Forelimb muscle (tissue), 1 donor: ENCODE measurements around the gene TMEM143. TPM values are rescaled to one million over a fixed set of nuclear protein-coding genes. Genes with fewer than 3 reads are reported as not detected.
"Not testable (repeated sequence)": the region's sequence is repeated elsewhere in the genome, so short reads cannot be mapped to it uniquely, and the experiment has no call there.

Source experiments
- DNase-seq: peaks from one replicate; pipeline ENCODE4 v3.0.0-alpha.2; 2013; ENCODE audit warnings: low read depth
- polyA plus RNA-seq: library from polyadenylated mRNA; unstranded; fragments of 120-200 nt; gene quantifications from one replicate; pipeline ENCODE4 v1.2.1, GENCODE V29; 2013; ENCODE audit not compliant: insufficient read length

The TMEM143 gene
- polyA plus RNA-seq, 1 donor: 18.6 TPM

DNA sequence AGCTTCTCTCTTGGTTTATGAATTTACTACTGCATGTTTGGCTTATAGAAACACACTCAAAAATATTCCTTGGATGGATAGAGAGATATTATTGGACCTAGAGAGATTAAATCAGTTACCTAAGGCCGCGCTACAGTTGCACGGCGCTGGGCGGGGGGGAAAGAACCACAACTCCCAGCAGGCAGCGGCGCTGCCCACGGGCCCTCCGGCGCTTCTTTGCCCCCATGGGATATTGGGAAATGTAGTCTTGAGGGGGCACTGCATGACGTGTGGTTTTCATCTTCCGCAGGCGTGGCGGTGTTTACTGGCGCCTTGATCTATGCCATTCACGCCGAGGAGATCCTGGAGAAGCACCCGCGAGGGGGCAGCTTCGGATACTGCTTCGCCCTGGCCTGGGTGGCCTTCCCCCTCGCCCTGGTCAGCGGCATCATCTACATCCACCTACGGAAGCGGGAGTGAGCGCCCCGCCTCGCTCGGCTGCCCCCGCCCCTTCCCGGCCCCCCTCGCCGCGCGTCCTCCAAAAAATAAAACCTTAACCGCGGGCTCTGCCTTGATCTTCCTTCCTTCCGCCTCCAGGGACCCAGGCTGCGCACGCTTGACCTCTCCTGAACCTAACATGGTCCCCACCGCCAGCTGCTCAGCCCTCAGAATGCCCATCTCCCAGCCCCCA, 33.6 kb downstream of the TMEM143 start:
- no peak for DNase-seq

DNA sequence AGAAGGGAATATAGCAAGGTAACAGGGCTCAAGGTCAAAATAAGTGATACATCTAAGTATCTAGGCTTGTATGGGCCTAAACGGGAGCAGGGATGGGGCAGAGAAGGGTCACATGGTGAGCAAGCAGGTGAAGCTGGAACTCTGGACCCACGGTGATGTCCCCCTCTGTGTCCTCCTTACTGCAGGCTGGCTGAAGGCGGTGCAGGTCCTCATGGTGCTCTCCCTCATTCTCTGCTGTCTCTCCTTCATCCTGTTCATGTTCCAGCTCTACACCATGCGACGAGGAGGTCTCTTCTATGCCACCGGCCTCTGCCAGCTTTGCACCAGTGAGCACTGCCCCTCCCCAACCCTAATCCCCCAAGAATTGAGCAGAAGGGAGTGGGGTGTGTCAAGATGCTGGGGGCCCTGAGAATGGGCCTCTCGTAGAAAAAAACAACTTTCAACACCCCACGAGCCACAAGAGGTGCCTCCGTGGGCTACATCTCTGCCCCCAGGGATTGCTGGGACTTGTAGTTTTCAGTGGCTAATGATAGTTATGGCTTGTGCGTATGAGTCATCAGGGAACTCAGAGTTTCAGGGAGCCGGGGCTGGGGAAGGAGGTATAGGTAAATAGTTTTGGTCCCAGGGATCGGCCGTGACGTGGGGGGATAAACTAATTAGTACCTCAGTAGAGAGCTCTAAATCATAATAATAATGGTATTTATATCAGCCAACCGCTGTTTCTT, 34.4 kb downstream of the TMEM143 start:
- DNase-seq: no peak

DNA sequence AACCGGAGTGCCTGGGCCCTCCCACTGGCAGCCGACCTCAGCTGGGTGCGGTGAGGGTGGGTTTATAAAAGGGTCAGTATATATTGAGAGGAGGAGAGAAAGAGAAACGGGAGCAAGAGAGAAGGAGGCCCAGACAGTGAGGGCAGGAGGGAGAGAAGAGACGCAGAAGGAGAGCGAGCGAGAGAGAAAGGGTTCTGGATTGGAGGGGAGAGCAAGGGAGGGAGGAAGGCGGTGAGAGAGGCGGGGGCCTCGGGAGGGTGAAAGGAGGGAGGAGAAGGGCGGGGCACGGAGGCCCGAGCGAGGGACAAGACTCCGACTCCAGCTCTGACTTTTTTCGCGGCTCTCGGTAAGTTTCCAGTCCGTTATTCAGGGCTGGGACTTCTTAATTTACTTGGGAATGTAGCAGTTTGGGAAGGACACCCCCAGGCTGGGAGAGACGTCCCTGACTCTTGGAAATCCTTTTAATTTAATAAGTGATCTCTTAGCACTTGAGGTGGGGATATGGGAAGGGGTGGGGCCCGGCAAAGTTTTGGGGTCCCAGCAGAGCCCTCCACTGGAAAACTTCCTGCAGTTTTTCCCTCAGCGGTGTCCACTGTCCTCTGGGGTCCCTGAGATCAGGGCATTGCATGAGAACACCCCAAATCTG, 38.4 kb downstream of the TMEM143 start, which contains the start of gene EMP3:
Gene EMP3, plus strand, starts transcription at position 288 of the 646 bp plus-strand sequence. CDS start 1,293 bp downstream, outside the sequence.
- peak; percentile 83 for DNase-seq

DNA sequence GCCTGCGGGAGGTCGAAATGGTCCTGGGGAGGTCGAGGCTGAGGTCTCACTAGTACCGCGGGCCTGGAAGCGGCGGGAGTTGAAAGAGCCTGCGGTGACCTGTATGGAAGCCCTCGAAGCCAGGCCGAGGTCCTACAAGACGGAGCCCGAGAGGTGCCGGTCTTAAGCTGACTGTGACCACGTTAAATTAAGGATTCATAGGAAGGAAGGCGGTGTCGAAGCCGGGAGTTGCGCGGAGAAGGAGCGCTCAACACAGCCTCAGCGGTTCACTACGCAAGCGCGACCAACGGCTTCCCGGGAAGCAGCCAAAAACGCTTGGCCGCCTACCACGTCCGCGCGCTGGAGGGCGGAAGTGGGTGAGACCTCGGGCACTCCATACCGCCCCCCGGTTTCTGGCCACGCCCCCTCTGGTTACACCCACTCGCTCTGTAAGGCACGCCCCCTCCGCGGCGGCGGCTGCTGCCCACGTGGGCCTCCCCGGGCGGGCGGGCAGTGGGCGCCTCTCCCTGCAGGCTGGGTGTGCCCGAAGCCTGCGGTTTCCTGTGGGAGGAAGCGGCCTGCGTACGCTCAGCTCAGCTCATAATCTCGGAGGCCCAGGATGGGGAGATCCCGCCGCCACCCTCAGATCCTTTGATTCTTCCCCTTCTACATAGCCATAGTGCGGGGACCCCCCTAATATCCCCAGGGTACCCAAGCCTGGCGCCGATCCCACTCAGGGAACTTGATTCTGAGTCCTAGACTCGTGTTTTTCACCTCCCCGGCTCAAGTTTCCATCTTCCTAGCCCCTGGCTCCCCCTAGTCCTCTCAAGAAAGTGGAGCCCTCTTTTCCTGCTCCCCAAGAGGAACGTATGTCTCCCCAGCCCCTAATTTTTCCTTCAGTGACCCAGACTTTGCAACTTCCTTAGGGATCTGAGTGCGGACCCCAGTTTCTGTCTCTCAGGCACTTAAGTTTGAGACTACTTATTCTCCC, 41.8 kb downstream of the TMEM143 start:
- peak; percentile 84 for DNase-seq

DNA sequence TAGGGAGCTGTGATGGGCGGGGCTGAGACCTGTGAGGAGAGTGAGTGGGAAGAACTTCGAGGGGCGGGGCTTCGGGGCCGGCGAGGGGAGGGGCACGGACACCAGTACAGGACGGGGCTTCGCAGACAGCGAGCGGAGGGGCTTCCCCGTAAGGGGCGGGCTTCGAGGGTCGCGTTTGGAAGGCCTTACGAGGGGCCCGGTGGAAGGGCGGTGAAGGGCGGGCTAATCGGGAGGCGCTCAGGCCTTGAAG, 42.4 kb downstream of the TMEM143 start:
- DNase-seq: no peak

DNA sequence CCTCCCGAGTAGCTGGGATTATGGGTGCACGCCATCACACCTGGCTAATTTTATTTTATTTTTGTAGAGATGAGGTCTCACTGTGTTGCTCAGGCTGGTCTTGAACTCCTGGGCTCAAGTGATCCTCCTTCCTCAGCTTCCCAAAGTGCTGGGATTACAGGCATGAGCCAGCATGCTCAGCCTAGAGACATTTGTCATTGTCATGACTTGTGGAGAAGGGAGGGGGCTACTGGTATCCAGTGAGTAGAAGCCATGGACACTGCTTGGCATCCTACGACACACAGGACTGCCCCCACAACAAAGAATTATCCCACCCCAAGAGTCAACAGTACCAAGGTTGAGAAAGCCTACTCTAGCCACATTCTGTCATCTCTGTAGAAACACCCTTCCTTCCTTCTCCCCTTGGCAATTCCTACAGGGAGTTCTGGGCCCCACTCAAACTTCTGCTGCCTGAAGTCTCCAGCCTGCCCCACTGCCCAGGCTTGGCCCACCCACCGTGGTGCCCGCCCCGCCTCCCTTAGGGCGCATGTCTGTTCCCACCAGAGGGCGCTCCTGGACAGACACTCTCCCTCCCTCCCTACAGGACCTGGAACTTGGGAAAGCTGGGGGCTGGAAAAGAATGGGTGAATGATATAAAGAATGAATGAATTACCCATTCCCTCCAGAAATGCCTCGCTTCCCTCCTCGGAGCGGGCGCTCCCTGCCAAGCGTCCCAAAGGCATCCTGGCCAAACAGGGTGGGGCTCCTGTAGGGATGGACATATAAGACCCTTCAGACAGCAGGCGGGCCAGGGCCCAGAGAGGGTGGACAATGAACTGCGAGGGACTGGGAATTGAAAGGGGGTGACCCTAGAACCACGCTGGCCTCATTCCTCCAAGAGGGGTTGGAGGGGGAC, 43.8 kb downstream of the TMEM143 start:
- no peak for DNase-seq

DNA sequence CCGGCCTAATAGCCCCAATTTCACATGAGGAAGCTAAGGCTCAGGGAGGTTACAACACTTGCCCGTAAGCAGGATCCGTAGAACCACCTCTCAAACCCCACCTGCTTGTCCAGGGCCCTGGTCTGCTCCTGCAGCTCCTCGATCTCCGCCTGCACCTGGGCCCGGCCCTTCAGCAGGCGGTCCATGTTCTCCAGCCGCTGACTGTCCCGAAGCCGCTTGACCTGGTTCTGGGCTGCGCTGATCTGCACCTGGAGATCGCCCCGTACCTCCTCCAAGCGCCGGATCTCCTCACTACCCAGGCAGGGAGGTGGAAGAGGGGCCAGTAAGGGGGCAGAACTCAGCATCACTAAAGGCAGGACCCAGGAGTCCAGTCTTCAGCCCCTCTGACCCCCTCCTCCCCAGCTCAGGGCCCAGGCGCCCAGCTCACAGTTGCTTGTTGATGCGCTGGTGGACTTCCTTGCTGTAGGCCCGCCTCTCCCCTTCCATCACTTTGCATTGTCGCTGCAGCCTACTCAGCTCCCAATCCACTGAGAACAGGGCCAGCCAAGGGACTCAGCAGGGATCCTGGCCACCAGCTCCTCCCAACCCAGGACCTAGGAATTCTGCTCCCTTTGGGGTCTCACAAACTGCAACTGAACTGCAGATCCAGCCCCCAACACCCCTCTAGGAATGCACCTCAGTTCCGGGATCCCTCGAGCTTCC, 45.3 kb downstream of the TMEM143 start:
- no peak for DNase-seq

DNA sequence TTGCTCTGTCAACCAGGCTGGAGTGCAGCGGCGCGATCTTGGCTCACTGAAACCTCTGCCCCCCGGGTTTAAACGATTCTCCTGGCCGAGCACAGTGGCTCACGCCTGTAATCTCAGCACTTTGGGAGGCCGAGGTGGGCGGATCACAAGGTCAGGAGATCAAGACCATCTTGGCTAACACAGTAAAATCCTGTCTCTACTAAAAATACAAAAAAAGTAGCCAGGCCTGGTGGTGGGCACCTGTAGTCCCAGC, 46.1 kb downstream of the TMEM143 start:
- not testable (repeated sequence) for DNase-seq

DNA sequence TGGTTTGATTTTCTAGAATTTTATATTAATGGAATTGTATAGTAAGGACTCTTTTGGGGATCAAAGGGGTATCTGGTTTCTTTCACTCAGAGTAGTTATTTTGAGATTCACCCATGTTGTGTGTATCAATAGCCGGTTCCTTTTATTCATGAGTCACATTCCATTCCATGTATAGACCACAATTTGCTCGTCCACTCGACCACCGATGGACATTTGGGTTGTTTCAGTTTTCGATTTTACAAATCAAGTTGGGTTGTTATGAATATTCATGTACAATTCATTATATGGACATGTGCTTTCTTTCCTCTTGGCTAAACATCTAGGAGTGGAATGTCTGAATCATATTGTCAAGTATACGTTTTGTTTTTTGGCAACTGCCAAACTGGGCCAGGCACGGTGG, 48.0 kb downstream of the TMEM143 start:
- no peak for DNase-seq

DNA sequence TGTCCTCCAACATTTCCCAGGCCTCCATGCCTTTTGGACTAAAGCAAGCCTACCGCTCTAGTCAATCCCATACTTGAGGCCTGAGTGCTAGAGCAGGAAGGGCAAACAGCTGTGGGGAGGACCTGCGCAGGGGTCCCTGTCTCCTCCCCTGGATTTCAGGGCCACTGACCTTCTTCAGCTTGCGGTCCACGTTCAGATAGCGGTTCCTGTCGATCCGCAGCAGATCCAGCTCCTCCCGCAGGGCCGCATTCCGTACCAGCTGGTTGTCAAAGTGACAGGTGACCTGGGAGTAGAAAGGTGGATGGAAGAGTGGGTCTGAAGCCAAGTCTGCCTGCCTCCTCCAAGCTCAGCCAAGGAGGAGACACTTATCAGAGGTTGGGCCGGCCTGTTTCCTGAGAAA, 52.4 kb downstream of the TMEM143 start:
- DNase-seq: no peak

DNA sequence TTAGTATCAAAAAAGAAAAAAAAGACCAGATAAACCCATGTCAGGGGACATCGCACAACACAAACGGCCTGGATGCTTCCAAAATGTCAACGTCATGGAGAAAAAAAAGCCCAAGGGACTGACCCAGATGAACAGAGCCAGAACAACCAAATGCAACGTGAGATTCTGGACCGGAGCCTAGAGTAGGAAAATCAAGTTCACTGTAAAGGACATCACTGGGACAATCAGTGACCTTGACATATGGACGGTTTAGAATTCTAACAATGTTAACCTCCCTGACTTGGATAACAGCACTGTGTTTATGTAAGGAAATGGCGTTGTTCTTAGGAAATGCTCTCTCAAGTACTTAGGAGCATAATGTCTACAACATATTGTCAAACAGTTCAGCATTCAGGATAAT, 53.5 kb downstream of the TMEM143 start:
- DNase-seq: no peak

DNA sequence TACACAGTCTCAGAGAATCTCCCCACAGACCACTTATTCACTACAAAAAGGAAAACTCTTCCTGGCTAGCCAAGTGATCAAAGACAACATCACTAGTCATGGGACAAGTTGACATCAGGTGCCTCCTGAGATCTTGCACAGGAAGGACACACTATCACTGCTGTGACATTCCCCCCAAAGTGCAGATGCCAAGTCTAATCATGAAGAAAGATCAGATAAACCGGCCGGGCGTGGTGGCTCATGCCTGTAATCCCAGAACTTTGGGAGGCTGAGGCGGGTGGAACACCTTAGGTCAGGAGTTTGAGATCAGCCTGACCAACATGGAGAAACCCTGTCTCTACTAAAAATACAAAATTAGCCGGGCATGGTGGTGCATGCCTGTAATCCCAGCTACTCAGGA, 54.0 kb downstream of the TMEM143 start:
- not testable (repeated sequence) for DNase-seq

DNA sequence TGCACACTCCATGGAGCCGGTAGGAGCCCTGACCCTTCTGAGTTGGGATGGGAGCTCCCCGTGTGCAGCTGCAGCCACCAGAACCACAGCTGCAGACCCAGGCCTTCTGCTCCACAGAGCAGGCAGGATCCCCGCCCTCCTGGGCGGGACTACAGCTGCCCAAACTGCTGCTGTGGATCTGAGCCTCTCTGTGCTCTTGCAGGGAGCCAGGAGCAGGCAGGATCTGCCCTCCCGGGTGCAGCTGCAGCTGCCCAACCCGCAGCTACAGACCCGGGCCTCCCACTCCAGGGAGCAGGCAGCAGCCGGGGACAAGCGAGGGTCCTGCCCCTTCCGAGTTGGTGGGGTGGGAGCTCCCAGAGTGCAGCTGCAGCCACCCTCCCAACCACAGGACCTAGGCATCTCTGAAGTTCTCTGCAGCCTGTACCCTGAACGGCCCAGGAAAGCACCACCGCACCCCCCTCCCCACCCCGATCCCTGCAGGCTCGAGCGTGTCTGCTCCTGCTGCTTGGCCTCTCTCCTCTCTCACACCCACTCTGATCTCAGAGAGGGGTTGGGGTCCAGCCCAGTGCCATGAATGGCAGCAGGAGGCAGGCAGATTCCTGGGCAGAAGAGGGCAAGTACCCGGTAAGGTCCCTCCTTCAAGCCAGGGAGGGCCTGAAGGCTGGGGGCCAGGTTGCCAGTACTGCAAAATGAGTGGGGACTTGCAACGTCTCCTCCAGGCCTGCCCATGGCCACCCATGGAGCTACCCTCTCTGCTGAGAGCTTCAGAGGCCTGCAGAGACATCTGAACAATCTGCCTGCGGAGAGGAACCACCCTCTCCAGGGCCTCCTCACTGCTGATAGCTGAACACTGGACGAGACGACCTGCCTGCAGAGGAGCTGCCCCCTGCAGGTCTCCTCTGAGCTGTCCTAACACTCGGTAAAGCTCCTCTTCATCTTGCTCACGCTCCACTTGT, 54.8 kb downstream of the TMEM143 start:
- DNase-seq: no peak

DNA sequence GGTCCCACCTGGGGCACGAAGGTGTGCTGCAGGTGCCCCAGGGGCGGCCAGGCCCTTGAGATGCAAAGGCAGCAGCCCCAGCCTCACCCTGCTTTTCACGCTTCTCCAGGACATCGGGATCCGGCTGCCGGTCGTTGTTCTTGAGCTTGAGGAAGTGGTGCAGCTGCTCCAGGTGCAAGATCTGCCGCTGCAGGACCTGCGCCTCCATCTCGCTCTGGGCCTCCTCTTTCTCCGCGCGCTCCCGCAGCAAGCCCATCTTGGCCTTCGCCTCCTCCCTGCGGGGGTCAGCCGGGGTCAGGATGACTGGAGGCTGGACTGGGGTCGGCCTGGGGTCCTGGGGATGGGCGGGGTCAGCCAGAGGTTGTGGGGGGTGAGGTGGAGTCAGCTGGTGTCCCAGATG, 59.9 kb downstream of the TMEM143 start:
- no peak for DNase-seq

DNA sequence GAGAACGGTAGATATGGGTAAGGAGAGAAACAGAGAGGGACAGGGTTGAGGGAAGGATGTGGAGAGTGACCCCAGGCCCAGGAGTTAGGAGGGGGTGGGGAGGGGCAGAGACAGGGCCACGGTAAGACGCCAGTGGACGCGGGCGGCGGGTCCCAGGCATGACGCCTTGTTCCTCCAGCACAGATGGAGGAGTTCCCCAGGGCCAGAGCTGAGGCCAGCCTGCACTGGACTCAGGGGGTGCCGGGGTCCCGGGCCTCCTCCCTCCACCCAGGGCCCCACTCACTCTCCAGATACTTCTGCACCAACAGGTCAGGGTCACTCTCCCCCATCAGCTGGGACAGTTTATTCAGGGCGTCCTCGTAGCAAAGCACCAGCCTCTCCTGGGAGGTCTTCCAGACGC, 60.4 kb downstream of the TMEM143 start:
- DNase-seq: no peak

DNA sequence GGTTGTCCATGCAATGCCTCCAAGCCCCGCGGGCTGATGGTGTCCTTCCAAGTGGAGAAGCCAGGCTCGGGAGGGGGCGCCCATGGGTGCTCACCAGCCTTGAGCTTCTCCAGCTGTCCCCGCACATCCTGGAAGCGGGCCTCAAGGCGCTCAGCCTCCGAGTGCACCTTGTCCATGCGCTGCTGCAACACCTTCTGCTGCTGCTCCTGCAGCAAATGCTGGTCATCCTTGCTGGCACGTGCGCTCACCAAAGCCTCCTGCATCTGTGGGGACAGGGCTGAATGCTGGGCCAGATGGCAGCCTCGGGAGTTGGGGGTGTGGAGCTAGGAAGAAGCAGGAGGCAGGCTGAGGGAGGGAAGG, 61.2 kb downstream of the TMEM143 start:
- no peak for DNase-seq

DNA sequence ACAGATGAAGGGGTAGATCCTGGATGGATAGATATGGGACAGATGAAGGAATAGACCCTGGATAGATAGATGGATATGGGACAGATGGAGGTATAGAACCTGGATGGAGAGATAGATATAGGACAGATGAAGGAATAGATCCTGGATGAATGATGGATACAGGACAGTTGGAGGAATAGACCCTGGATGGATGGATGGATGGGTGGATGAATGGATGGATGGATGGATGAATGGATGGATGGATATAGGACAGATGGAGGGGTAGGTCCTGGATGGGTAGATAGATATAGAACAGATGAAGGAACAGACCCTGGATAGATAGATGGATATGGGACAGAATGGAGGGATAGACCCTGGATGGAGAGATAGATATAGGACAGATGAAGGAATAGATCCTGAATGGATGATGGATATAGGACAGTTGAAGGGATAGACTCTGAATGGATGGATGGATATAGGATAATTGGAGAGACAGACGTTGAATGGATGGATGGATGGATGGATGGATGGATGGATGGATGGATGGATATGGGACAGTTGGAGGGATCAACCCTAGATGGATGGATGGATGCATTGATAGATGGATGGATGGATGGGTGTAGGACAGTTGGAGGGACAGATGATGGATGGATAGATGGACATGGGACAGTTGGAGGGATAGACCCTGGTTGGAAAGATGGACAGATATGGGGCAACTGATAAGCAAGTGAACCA, 61.7 kb downstream of the TMEM143 start:
- no peak for DNase-seq

DNA sequence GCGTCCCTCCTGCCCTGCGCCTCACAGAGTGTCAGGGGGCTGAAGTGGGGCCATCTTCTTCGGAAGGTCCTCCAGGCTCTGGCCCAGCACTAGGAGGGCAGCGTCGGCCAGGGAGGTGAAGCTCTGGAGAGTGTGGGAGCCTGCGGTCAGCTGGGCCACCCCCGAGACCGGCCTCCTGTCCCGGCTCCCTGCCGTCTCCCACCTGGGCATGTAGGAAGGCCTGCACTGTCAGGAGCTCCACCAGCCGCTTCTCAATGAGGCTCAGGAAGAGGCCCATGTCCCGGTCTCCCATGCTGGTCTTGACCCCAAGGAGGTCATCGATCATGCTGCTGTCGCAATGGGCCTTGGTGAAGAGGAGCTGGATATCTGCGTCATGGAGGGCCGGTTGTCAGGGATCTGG, 65.8 kb downstream of the TMEM143 start:
- DNase-seq: no peak
